GM12801 (cell line): ENCODE measurements around the gene PIEZO2.

Source experiments
- CTCF ChIP-seq: IDR thresholded peaks from one replicate; pipeline ENCODE4 v1.5.1; 2011; ENCODE audit warnings: control low read depth; ENCODE audit not compliant: insufficient read length; ENCODE audit errors: extremely low read depth

PIEZO2 gene

GRCh38 chr18:10979411-10979810 is 170.0 kb downstream of the PIEZO2 start:
- no peak for TF ChIP-seq CTCF

- TF ChIP-seq CTCF, result no peak
Observed at GRCh38 chr18:10977042-10977441, 172.3 kb downstream of the PIEZO2 start.

- TF ChIP-seq CTCF, result no peak
Observed at GRCh38 chr18:10973567-10974203, 175.7 kb downstream of the PIEZO2 start.

GRCh38 chr18:10971717-10972116 is 177.7 kb downstream of the PIEZO2 start:
- TF ChIP-seq CTCF, result no peak

- TF ChIP-seq CTCF, result no peak
Observed at GRCh38 chr18:10965119-10965518, 184.2 kb downstream of the PIEZO2 start.

GRCh38 chr18:10953672-10954071 is 195.7 kb downstream of the PIEZO2 start:
- TF ChIP-seq CTCF, result no peak

GRCh38 chr18:10951631-10952544 is 197.5 kb downstream of the PIEZO2 start:
- no peak for TF ChIP-seq CTCF
